HG03108 (cell line): Measurements from ENCODE around the gene MUC4.

ENCODE experiments used
- ATAC-seq: cut with Tn5 transposase; IDR thresholded peaks from one replicate; pipeline ENCODE4 v1.9.1; 2021; ENCODE audit warnings: moderate library complexity; ENCODE audit not compliant: unreplicated experiment

MUC4 gene

GRCh38 chr3:195701042-195701915, 110.5 kb downstream of the MUC4 start:
- ATAC-seq = no peak

GRCh38 chr3:195700319-195700718, 111.4 kb downstream of the MUC4 start:
- ATAC-seq = no peak

GRCh38 chr3:195699860-195700259, 111.9 kb downstream of the MUC4 start:
- ATAC-seq = no peak

GRCh38 chr3:195699388-195699771, 112.3 kb downstream of the MUC4 start:
- ATAC-seq = no peak

GRCh38 chr3:195698647-195699387, 112.9 kb downstream of the MUC4 start:
- no peak for ATAC-seq

- ATAC-seq = no peak
Measured at GRCh38 chr3:195698325-195698646, 113.4 kb downstream of the MUC4 start.

- ATAC-seq = no peak
Measured at GRCh38 chr3:195697582-195698324, 114.0 kb downstream of the MUC4 start.
